ENCODE data around the gene IFRD1. TPM values are rescaled to one million over a fixed set of nuclear protein-coding genes. Genes with fewer than 3 reads are reported as not detected.

IFRD1 gene
- total RNA-seq, 3 donors from 2014 or later (not counting 1 experiment from before 2014, with no cell fraction given): 244 to 278 (median 261) TPM

GRCh38 chr7:112414855-112415490, 35.3 kb upstream of the IFRD1 start:
- no peak overlapping the region for H3K27ac Mint-ChIP-seq
- TF ChIP-seq, protein P1, sequence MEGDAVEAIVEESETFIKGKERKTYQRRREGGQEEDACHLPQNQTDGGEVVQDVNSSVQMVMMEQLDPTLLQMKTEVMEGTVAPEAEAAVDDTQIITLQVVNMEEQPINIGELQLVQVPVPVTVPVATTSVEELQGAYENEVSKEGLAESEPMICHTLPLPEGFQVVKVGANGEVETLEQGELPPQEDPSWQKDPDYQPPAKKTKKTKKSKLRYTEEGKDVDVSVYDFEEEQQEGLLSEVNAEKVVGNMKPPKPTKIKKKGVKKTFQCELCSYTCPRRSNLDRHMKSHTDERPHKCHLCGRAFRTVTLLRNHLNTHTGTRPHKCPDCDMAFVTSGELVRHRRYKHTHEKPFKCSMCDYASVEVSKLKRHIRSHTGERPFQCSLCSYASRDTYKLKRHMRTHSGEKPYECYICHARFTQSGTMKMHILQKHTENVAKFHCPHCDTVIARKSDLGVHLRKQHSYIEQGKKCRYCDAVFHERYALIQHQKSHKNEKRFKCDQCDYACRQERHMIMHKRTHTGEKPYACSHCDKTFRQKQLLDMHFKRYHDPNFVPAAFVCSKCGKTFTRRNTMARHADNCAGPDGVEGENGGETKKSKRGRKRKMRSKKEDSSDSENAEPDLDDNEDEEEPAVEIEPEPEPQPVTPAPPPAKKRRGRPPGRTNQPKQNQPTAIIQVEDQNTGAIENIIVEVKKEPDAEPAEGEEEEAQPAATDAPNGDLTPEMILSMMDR (IDR thresholded peaks at IDR 0.05): peak; percentile 21
- Histone ChIP-seq H3K36me3 (ENCODE audit: control insufficient read depth, insufficient read depth, low read length) (no peaks in the 10 kb centered on the region), H3K4me3 (ENCODE audit: low read length) (no peak overlapping the region), H3K27ac (ENCODE audit: low read length) (no peak overlapping the region), H3K4me1 (ENCODE audit: control insufficient read depth, insufficient read depth, low read length) (no peaks in the 10 kb centered on the region), H3K27me3 (ENCODE audit: control insufficient read depth, insufficient read depth, low read length) (no peaks in the 10 kb centered on the region), H3K9me3 (ENCODE audit: control insufficient read depth, insufficient read depth, low read length) (no peaks in the 10 kb centered on the region)
- H3K27me3 Mint-ChIP-seq (ENCODE audit: low read depth in 2 of 2): peaks cover 15 to 22% of the 10 kb centered on the region in 2 donors
- WGBS (ENCODE audit: insufficient coverage): 0% methylated on average over 2 of the region's 3 CpGs
- H3K4me1 Mint-ChIP-seq: no peaks in the 10 kb centered on the region
- H3K4me3 Mint-ChIP-seq: no peak overlapping the region
- ATAC-seq: no peak
- intact Hi-C loops (cut with micrococcal nuclease): loop anchor here (5.0 kb wide), 2 partner anchors 653 to 673 kb away; no protein-coding TSS in a partner anchor
- no peaks in the 10 kb centered on the region for H3K9me3 Mint-ChIP-seq
- H3K36me3 Mint-ChIP-seq: no peaks in the 10 kb centered on the region
- peak in 1 of 2 donors; percentile 47 for DNase-seq

DNA sequence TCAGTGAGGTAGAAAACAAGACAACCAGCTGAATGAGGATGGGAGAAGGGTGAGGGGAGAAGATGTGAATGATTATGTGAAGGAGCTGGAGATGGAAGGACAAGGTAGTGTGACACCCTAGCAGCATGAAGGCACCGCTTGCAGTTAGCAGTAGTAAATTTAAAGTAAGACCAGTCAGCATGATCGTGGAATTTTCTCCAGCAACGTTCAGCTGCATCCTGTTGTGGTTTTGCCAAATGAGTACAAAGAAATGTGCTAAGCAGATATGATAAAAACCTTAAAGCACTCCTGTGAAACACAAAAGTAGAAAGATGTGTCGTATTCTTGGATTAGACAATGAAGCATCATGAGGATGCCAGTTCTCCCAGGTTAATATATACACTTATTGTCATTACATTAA, 34.1 kb upstream of the IFRD1 start:
- no peaks in the 10 kb centered on the region for H3K4me1 Mint-ChIP-seq
- no peaks in the 10 kb centered on the region for H3K9me3 Mint-ChIP-seq
- intact Hi-C loops (cut with micrococcal nuclease): loop anchor here (5.0 kb wide), 1 partner anchor 674 kb away; no protein-coding TSS in a partner anchor
- H3K27ac ChIP-seq (ENCODE audit: low read length): no peak overlapping the region
- H3K4me3 ChIP-seq (ENCODE audit: low read length): no peak overlapping the region
- DNase-seq: no peak
- H3K27me3 Mint-ChIP-seq (ENCODE audit: low read depth in 2 of 2): peaks cover 9 to 14% of the 10 kb centered on the region in 2 donors
- no peak overlapping the region for H3K27ac Mint-ChIP-seq
- H3K36me3 Mint-ChIP-seq: no peaks in the 10 kb centered on the region
- no peak overlapping the region for H3K4me3 Mint-ChIP-seq
- H3K36me3 ChIP-seq (ENCODE audit: control insufficient read depth, insufficient read depth, low read length): no peaks in the 10 kb centered on the region
- TF ChIP-seq, protein P1 (IDR thresholded peaks at IDR 0.05): no peak
- no peaks in the 10 kb centered on the region for H3K27me3 ChIP-seq (ENCODE audit: control insufficient read depth, insufficient read depth, low read length)
- H3K4me1 ChIP-seq (ENCODE audit: control insufficient read depth, insufficient read depth, low read length): no peaks in the 10 kb centered on the region
- WGBS (ENCODE audit: insufficient coverage): 10% methylated on average over 3 of the region's 4 CpGs
- no peaks in the 10 kb centered on the region for H3K9me3 ChIP-seq (ENCODE audit: control insufficient read depth, insufficient read depth, low read length)
- no peak for ATAC-seq

GRCh38 chr7:112419543-112420130, 30.6 kb upstream of the IFRD1 start:
- Mint-ChIP-seq H3K4me1 (peaks cover 12 to 13% of the 10 kb centered on the region in 2 donors), H3K27me3 (ENCODE audit: low read depth in 2 of 2) (peaks cover 3 to 7% of the 10 kb centered on the region in 2 donors), H3K27ac (no peak overlapping the region), H3K36me3 (no peaks in the 10 kb centered on the region), H3K9me3 (no peaks in the 10 kb centered on the region), H3K4me3 (no peak overlapping the region)
- Histone ChIP-seq H3K4me3 (ENCODE audit: low read length) (no peak overlapping the region), H3K9me3 (ENCODE audit: control insufficient read depth, insufficient read depth, low read length) (no peaks in the 10 kb centered on the region), H3K4me1 (ENCODE audit: control insufficient read depth, insufficient read depth, low read length) (no peaks in the 10 kb centered on the region), H3K27me3 (ENCODE audit: control insufficient read depth, insufficient read depth, low read length) (no peaks in the 10 kb centered on the region), H3K27ac (ENCODE audit: low read length) (no peak overlapping the region), H3K36me3 (ENCODE audit: control insufficient read depth, insufficient read depth, low read length) (no peaks in the 10 kb centered on the region)
- ATAC-seq (no peak), DNase-seq (no peak)
- TF ChIP-seq, protein P1 (IDR thresholded peaks at IDR 0.05): no peak
- intact Hi-C loops (cut with micrococcal nuclease): loop anchor here (5.0 kb wide), 1 partner anchor 677 kb away; no protein-coding TSS in a partner anchor
- WGBS (ENCODE audit: insufficient coverage): 89% methylated on average over 3 of the region's 4 CpGs

Data from natural killer cell (primary cell).